ENCODE measurements around the gene OSGIN1.

Gene OSGIN1

GRCh38 chr16:84003038-84003437 lies 50.0 kb downstream of the OSGIN1 start:
- DNase-seq (ENCODE audit: low read depth in 2 of 2): no peak

GRCh38 chr16:84004442-84004841 lies 51.4 kb downstream of the OSGIN1 start:
- no peak for DNase-seq (ENCODE audit: low read depth in 2 of 2)

- no peak for DNase-seq (ENCODE audit: low read depth in 2 of 2)
Measured at GRCh38 chr16:84005391-84005790, 52.4 kb downstream of the OSGIN1 start.

- DNase-seq (ENCODE audit: low read depth in 2 of 2): no peak
Measured at GRCh38 chr16:84007520-84007919, 54.5 kb downstream of the OSGIN1 start.

- DNase-seq (ENCODE audit: low read depth in 2 of 2): no peak
Measured at GRCh38 chr16:84007965-84008364, 54.9 kb downstream of the OSGIN1 start.

GRCh38 chr16:84009282-84009681 lies 56.2 kb downstream of the OSGIN1 start:
- no peak for DNase-seq (ENCODE audit: low read depth in 2 of 2)

DNA sequence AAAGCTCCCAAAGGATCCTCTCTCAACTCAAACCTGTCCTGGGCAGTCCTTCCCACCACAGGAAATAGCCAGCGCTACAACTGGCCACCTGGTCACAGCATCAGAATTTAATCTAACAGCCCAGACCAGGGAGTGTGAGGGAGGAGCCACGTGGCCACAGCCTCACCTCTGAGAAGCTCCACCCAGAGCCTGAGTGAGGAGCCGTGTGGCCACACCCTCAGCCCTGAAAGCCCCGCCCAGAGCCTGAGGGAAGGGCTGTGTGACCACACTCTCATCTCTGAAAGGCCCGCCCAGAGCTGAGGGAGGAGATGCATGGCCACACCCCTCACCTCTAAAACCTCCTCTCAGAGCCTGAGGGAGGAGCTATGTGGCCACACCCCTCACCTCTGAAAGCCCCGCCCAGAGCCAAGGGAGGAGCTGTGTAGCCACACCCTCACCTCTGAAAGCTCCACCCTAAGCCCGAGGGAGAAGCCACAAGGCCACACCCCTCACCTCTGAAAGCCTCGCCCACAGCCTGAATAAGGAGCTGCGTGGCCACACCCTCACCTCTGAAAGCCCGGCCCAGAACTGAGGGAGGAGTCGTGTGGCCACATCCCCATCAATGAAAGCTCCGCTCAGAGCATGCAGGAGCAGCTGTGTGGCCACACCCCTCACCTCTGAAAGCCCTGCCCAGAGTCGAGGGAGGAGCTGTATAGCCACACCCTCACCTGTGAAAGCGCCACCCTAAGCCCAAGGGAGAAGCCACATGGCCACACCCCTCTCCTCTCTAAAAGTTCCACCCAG lies 60.9 kb downstream of the OSGIN1 start:
- DNase-seq (ENCODE audit: low read depth in 2 of 2): peak; percentile 69 to 77

DNA sequence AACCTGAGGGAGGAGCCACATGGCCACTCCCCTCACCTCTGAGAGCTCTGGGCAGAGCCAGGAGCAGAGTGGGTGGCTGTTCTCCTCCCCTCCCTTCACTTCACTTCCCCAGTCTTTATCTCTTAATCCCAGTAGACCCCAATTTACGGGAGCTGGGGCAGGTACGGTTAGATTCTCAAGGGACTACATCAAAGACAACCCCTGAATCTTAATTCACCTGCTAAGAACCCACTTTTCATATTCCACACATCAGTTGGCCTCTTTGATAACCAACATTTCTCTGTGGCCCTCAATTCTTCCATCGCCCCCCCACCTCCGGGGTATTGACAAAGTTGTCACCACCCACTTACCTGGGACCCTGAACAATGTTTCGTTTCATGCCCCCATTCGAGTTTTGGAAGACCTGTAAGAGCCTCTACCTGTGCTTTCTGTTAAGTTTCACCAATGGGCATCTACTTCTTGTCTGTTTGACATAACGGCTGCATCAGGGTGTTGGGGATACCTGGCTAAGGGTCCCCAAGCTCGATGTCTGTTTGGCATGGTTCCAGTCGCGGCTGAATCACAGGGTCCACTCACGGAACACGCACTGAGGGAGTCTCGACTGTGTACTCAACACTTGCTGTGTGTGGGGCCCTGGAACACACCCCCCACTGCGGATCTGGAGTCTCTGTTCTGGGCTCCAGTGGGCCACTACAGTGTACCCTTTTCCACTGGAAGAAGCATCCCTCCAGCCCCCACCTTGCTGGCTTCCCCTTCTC lies 61.7 kb downstream of the OSGIN1 start:
- no peak for DNase-seq (ENCODE audit: low read depth in 2 of 2)

DNA sequence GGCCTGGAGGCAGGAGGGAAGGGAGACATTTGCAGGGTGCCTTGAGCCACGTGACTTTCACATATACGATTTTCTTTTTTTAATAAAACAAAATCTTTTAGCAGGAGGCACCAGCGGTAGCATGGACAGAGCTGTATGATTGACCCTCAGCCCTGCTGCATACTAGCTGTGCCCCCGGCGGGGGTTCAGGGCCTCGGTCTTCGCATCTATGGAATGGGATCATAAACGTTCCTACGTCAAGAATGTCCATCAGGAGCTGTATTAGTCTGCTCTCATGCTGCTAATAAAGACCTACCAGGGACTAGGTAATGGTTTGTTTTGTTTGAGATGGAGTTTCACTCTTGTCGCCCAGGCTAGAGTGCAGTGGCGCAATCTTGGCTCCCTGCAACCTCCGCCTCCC lies 62.4 kb downstream of the OSGIN1 start:
- no peak for DNase-seq (ENCODE audit: low read depth in 2 of 2)

All from stimulated activated CD4-positive, alpha-beta T cell treated with anti-CD3 and anti-CD28 coated beads, Interleukin-15, amount 100 ng/mL, for 48 hours (primary cell).